ENCODE results near the gene ZNF518B. TPM values are rescaled to one million over a fixed set of nuclear protein-coding genes. Genes with fewer than 3 reads are reported as not detected.

The ZNF518B gene
- 10 to 100 TPM in 1 of 2 donors, 1 to 10 TPM in 1; 2.3 to 17.1 TPM for total RNA-seq

GRCh38 chr4:10457255-10457801 is at the start of gene ZNF518B:
Gene ZNF518B (minus strand): TSS chr4:10457426. CDS start chr4:10446328, 11,098 bp downstream.
- Histone ChIP-seq H3K27ac (no peak within 1 kb of the TSS), H3K36me3 (replicated peaks in 1 of 2; ENCODE audit: insufficient read depth in 1 of 2, low read depth in 2 of 2) (no peaks in the 10 kb centered on the region), H3K9me3 (no peaks in the 10 kb centered on the region), H3K27me3 (peaks cover 0 to 3% of the 10 kb centered on the region in 2 donors), H3K4me3 (peak within 1 kb of the TSS in 1 of 2 donors; percentile 33), H3K4me1 (peaks cover 15% of the 10 kb centered on the region)
- TF ChIP-seq CTCF (IDR thresholded peaks at IDR 0.05) (no peak), POLR2A (IDR thresholded peaks at IDR 0.05) (peak in 1 of 3 donors; percentile 23)
- DNase-seq: peak; percentile 42 to 66 (median 44)
- WGBS, 2 donors: 4% methylated on average over 59 of the region's 60 CpGs; no CpG with 5 or more reads in 1 of the 2 donors
- intact Hi-C loops (cut with DNase I): no loop called here
- peak; percentile 75 for ATAC-seq

GRCh38 chr4:10506077-10506476 is 48.9 kb upstream of the ZNF518B start:
- no peak overlapping the region for H3K27ac ChIP-seq
- 64 to 73% methylated on average over 4 of the region's 4 CpGs for WGBS, 2 donors
- ATAC-seq (no peak), DNase-seq (no peak)
- TF ChIP-seq CTCF (IDR thresholded peaks at IDR 0.05) (no peak), POLR2A (IDR thresholded peaks at IDR 0.05) (no peak)
- no peaks in the 10 kb centered on the region for H3K27me3 ChIP-seq
- intact Hi-C loops (cut with DNase I): no loop called here
- no peaks in the 10 kb centered on the region for H3K4me1 ChIP-seq
- no peaks in the 10 kb centered on the region for H3K9me3 ChIP-seq
- no peak overlapping the region for H3K4me3 ChIP-seq
- H3K36me3 ChIP-seq (replicated peaks in 1 of 2; ENCODE audit: insufficient read depth in 1 of 2, low read depth in 2 of 2): no peaks in the 10 kb centered on the region

GRCh38 chr4:10504570-10505179 is 47.4 kb upstream of the ZNF518B start:
- no peak overlapping the region for H3K27ac ChIP-seq
- 48 to 54% methylated on average over 5 of the region's 5 CpGs for WGBS, 2 donors
- H3K4me1 ChIP-seq: no peaks in the 10 kb centered on the region
- intact Hi-C loops (cut with DNase I): no loop called here
- no peak for DNase-seq
- no peak for ATAC-seq
- no peak for TF ChIP-seq POLR2A (IDR thresholded peaks at IDR 0.05)
- H3K9me3 ChIP-seq: no peaks in the 10 kb centered on the region
- H3K27me3 ChIP-seq: no peaks in the 10 kb centered on the region
- H3K36me3 ChIP-seq (replicated peaks in 1 of 2; ENCODE audit: insufficient read depth in 1 of 2, low read depth in 2 of 2): no peaks in the 10 kb centered on the region
- no peak overlapping the region for H3K4me3 ChIP-seq

GRCh38 chr4:10502717-10503116 is 45.5 kb upstream of the ZNF518B start:
- DNase-seq: no peak
- TF ChIP-seq CTCF (IDR thresholded peaks at IDR 0.05) (no peak), POLR2A (IDR thresholded peaks at IDR 0.05) (no peak)
- Histone ChIP-seq H3K9me3 (no peaks in the 10 kb centered on the region), H3K4me3 (no peak overlapping the region), H3K27ac (no peak overlapping the region), H3K36me3 (replicated peaks in 1 of 2; ENCODE audit: insufficient read depth in 1 of 2, low read depth in 2 of 2) (no peaks in the 10 kb centered on the region), H3K4me1 (no peaks in the 10 kb centered on the region), H3K27me3 (no peaks in the 10 kb centered on the region)
- ATAC-seq: no peak
- intact Hi-C loops (cut with DNase I): no loop called here
- WGBS, 2 donors: 76 to 78% methylated on average over 5 of the region's 5 CpGs

- no peaks in the 10 kb centered on the region for H3K9me3 ChIP-seq
- DNase-seq (no peak), ATAC-seq (no peak)
- H3K27ac ChIP-seq: no peak overlapping the region
- 49 to 66% methylated on average over 6 of the region's 6 CpGs for WGBS, 2 donors
- no peak for TF ChIP-seq CTCF (IDR thresholded peaks at IDR 0.05)
- no peak for TF ChIP-seq POLR2A (IDR thresholded peaks at IDR 0.05)
- intact Hi-C loops (cut with DNase I): no loop called here
- H3K4me3 ChIP-seq: no peak overlapping the region
- H3K36me3 ChIP-seq (replicated peaks in 1 of 2; ENCODE audit: insufficient read depth in 1 of 2, low read depth in 2 of 2): no peaks in the 10 kb centered on the region
- no peaks in the 10 kb centered on the region for H3K4me1 ChIP-seq
- no peaks in the 10 kb centered on the region for H3K27me3 ChIP-seq
Measured at GRCh38 chr4:10500776-10501175, 43.5 kb upstream of the ZNF518B start.

All from body of pancreas (tissue), 4 donors.